Measurements from ENCODE around the gene PHF8.

GRCh38 chrX:53974529-53974928 is 69.7 kb downstream of the PHF8 start:
- no peak for TF ChIP-seq CTCF (IDR thresholded peaks at IDR 0.05; ENCODE audit: insufficient read depth, low read length, poor library complexity, severe bottlenecking)
- TF ChIP-seq EZH2phosphoT487 (conservative IDR thresholded peaks at IDR 0.05; ENCODE audit: low read length), result no peak

Data from SU-DHL-6 (cell line).